SW 1271 (cell line): ENCODE results near the gene MXI1.

Experiments
- DNase-seq, 2 experiments: peaks; one replicate each; lab custom pipeline; 2025; lab: John Stamatoyannopoulos, UW

The MXI1 gene

GRCh38 chr10:110215286-110216170 is 8.1 kb downstream of the MXI1 start:
- no peak for DNase-seq

DNA sequence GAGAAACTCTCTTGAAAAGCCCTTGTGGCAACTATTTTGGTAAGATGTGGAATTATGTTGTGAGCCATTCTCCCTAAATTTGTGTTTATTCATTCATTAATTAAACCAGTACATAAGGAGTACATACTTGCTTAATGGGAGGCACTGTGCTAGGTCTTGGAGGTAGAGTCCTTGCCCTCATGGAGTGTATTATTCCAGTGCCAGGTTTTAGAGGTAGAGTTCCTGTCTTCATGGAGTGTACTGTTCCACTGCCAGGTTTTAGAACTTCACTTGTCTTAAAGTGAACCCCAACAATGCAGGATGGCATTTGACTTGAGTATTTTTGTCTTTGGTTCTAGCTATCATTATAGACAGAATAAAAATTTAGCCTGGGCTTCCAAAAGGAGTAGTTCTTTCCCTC is 8.8 kb downstream of the MXI1 start:
- DNase-seq = no peak

DNA sequence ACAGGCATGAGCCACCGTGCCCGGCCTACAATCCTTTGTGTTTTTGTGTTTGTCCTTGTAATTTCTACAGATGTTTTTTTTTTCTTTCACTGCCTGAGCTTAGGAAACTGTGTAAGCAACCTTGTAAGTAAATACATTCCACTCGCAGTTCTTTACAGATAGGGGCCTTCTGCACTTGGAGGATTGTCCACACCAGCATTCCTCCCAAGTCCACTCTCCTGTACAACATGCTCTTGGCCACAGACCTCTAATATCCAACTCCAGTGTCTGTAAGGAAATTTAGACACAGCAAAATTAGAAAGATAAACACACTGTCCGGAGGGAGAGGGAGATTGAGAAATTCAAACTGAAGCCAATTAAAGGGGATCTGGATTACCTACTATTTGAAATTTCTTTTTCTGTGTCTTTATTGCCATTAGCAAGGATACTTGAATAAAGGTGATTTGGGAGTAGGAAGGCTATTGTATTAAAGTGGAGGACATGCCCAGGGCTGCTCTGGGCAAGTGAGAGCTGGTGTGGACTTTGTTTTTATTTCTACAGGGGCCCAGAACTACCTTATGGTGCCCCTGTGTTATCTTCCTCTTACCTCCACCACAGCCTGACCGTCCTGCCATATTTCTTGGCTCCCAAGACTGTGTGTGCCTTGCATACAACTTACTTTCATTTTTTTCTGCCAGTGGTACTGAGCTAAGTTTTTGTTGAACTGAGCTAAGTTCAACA is 9.7 kb downstream of the MXI1 start:
- no peak for DNase-seq

DNA sequence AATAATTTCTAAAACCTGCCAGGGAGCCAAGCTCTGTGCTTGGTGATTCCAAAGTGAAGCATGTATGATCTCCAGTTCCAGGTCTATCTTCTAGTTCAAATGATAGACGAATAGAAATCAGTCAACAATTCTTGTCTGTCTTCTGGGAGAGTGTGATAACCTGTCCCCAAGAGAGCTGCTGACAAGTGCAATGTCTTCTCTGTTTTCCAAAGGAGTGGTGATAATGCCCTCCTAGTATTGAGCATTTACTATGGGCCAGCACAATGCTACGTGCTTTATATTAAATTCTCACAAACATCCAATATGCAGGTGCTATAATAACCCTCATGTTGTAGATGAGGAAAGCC is 10.2 kb downstream of the MXI1 start:
- DNase-seq = no peak

DNA sequence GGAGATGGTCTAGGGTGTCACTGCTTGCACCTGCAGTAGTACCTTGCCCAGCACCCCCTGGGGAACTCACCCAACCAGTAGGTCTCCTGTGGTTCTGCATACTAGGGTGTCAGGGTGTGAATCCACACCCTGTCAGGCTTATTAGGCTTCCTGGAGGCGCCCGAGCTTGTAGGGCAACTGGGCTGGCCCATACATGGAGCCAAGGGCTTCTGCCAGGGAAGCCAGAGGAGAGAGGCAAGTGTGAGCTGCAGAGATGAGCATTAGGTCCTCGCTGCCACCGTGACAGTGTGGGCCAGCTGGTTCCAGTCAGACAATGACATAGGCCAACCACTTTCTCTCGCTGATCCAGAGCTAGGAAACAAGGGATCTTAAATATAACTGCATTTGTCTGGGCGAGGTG is 11.2 kb downstream of the MXI1 start:
- no peak for DNase-seq

DNA sequence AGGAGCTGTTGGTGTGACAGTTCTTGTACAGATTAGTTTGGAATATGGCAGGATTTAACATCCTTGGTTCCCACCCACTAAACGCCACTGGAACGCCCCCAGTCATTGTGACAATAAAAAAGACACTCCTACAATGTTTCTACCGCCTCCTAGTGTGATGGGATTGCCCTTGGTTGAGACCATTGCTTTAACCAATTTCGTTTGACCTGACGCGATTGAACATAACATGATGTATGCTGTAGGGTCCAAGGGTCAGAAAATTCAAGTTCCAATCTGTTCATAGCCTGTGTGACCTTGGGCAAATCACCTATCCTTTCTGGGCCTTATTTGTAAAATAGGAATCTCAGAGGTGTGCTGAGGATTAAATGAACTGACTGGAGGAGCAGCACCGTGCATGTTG is 12.5 kb downstream of the MXI1 start:
- DNase-seq = no peak

DNA sequence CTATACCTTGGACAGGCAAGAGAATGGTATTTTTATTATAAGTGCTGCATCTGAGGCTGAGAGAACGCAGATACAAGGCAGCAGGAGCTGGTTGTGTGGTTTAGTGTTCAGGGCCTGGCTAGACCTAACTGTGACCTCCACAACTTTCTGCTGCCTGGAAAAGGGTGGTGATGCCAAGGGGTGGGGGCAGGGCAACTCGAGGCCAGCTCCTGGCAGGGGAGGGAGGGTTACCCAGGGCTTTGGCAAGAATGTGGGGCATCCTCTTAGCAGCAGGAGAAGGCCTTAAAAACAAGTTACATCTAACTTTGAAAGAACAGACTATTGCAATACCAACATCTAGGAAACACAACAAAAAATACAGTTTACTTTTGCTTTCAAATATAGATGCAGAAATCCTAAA is 13.0 kb downstream of the MXI1 start:
- no peak for DNase-seq

DNA sequence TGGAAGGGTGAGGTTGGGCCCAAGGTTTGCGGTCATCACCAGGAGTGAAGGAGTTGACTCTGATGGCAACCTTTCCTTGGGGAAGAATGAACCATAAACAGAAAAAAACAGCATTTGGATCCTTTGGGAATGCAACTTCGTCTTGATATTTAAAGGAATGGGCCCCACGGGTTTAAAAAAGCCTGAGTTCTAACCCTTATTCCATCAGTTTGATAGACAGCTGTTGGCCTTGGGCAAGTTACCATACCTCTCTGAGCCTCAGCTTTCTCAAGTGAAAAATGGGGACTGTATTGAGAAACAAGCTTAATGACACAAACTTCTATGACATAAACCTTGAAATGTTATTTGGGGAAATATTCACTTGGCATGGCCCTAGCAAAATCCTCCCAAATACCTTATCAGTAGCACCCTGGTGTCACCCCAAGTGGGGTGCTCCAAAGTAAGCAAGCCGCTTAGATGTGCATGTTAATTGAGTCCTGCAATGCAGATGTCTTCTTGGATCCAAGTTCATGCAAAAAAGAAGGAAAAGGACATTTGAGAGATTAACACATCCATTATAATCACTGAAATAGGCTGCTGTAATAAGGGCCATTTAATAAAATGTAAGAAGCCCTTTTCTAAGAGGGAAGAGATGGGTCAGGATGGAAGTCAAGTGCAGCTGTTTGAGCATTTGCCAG is 13.8 kb downstream of the MXI1 start:
- no peak for DNase-seq

DNA sequence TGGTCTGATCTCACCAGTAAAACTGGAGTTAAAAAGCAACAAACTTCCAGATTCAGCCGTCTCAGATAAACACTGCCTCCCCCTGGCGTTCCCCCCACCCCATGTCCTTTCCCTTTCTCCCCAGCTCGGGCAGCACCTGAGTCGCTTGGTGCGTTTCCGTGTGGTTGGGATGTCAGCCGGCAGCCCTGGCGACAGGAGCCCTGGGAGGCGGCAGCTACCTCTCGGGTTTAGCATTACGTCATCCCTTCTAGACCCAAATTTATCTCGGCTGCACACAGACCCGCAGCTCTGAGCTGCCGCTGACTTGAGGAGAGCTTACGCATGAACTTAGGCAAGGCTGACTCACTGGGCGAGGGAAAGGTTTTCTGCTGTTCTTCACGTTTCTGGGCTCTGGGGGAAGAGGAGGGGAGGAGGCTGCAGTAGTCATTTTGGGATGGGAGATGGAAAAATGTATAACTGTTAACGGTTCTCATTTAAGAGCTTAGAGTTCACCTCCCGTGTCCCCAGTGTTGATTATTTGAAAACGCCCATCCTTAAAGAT is 14.4 kb downstream of the MXI1 start:
- DNase-seq = no peak

- DNase-seq = no peak
These were observed 15.4 kb downstream of the MXI1 start for GRCh38 chr10:110222641-110223297.

DNA sequence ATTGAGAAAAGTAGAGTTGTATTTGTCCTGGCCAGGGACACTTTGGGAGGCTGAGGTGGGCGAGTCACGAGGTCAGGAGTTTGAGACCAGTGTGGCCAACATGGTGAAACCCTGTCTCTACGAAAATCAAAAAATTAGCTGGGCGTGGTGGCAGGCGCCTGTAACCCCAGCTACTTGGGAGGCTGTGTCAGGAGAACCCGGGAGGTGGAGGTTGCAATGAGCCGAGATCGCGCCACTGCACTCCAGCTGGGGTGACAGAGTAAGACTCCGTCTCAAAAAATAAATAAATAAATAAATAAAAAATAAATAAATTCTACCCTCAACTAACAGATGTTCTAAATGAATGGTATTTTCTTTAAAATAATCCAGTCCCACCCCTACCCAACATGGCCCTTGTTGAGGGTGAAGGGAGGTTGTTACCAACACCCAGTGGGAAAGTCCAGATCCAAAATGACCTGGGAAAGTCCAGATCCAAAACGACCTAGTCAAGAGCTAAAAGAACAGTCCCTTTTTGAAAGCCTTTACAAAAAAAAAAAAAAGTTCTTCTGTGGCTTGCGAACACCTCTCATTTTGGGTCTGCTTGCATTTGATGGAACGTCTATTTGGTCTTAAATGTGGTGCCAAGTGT is 16.0 kb downstream of the MXI1 start:
- no peak for DNase-seq

GRCh38 chr10:110224992-110225391 is 17.6 kb downstream of the MXI1 start:
- no peak for DNase-seq

DNA sequence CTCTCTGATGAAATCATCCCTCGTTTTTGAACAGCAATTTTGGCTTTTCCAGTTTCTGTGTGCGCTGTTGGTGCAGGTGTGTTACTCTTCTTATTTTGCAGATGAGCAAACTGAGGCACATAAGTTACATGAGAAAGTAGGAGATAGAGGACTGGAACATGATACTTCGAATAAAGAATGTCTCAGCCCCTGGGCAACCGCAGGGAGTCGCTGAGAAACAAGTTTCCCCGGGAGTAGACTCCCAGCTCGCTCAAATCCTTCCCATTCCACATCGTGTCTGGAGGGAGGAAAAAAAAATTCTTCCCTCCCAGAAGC is 18.0 kb downstream of the MXI1 start:
- no peak for DNase-seq

DNA sequence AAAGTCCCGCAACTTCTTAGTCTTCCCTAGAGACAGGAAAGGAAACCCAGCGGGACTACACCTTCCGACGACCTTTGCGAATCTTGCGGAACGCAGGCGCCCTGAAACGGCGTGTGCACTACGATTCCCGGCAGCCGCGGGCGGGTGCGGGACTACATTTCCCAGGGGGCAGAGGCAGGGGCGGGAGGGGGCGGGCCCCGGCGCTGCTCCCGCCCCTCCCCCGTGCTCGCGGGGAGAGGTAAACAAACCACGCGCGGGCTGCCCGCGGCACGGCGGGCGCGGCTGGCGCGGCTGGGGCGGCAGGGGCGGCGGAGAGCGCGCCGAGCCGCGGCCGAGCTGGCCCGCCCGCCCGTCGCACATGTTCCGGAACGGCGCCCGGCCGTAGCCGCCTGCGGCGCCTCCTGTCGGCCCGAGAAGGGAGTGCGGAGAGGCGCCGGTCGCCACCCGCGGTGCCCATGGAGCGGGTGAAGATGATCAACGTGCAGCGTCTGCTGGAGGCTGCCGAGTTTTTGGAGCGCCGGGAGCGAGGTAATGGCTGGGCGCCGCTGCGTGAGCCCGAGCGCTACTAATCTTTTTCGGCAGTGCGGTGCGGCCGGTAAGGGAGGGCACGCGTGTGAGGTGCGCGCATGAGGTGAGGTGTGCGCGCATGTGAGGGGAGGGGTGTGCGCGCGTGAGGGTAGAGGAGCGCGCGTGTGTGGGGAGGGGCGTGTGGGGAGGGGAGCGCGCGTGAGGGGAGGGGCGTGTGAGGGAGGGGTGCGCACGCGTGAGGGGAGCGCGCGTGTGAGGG is 18.5 kb downstream of the MXI1 start:
- DNase-seq = peak; percentile 63 to 86

DNA sequence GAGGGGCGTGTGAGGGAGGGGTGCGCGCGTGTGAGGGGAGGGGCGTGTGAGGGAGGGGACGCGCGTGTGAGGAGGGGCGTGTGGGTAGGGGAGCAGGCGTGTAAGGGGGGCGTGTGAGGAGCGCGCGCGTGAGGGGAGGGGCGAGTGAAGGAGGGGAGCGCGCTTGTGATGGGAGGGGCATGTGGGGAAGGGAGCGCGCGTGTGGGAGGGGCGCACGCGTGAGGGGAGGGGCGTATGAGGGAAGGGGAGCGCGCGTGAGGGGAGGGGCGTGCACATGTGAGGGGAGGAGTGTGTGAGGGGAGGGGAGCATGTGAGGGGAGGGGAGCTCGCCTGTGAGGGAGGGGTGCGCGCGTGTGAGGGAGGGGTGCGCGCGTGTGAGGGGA is 19.1 kb downstream of the MXI1 start:
- peak; percentile 34 to 69 for DNase-seq

DNA sequence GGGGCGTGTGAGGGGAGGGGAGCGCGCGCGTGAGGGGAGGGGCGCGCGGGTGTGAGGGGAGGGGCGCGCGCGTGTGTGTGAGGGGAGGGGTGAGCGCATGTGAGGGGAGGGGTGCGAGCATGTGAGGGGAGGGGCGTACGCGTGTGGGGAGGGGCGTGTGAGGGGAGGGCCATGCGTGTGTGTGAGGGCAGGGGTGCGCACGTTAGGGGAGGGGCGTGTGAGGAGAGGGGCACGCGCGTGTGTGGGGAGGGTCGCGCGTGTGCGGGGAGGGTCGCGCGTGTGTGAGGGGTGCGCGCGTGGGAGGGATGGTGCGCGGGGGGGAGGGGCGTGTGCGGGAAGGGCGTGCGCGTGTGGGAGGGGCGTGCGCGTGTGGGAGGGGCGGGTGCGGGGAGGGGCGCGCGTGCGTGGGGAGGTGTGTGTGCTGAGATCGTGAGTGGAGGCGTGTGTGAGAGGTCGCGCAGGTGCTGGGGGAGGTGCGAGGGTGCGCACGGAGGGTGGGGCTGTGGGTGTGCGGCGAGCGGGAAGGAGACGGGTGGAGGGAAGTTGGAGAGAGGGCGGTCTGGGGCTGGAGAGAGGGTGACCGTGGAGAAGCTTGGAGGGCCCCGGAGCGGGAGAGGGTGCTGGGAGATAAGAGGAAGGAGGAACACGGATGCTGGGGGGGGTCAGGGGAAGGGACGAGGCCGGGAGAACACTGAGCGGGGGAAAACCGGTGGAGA is 19.7 kb downstream of the MXI1 start:
- DNase-seq = peak in 1 of 2 experiments; percentile 34

- DNase-seq = no peak
These were observed 20.7 kb downstream of the MXI1 start for GRCh38 chr10:110228066-110228465.

DNA sequence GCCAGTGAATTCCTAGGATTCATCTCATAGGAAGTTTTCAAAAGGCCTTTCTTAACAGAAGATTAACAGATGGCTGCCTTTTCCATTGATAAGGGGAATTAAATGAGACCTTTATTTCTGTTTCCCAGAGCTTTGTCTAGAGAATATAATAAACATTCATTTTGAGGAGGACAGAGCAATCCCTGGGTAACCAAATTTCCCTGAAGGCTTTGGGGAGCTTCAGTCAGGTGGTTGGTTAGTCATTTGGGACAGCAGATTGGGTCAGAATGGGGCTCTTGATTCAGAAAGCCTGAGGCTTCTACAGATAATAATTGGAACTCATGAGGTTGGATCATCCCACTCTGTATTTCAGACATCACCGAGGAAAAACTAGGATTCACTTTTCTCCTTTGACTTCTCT is 21.8 kb downstream of the MXI1 start:
- no peak for DNase-seq

DNA sequence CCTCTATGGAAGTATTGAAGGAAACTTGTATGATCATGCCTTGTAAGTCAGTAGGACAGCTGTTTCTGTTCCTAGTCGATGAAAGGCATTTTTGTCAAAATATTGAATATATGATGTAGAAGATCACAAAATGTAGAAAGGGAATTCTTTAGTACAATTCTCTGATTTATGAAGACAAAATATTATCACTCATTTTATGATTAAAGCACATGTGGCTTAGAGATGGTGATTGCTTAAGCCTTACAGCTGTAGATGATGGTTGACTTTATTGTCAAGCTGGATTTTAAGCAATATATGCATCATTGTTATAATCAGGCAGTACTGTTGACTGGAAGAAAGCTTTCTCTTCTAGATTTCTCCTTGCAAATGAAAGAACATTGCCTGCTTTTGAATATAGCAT is 26.4 kb downstream of the MXI1 start:
- DNase-seq = no peak

DNA sequence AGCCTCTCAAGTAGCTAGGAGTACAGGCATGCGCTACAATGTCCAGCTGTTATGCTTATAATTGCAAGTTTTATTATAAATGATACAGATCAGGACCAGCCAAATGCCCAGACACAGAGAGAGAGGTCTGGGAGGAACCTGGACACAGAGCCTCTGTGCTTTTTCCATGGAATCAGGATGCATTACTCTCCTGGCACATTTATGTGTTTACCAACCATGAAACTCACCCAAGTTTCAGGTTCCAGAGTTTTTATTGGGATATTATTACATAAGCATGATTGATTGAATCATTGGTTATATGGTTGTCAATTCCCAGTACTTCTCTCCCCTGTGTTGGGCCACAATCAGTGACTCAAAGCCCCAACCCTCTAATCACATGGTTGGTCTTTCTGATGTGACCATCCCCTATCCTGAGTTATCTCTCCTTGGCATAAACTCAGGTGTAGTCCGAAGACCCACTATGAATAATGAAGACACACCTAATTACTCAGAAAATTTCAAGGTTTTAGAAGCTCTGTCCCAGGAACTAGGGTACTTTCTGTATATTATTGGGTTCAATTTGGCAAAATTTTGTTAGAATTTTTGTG is 30.6 kb downstream of the MXI1 start:
- no peak for DNase-seq
